ENCODE data around the gene JUND. TPM values are rescaled to one million over a fixed set of nuclear protein-coding genes. Genes with fewer than 3 reads are reported as not detected.

JUND gene
- total RNA-seq, 4 donors from 2014 or later, result 193 to 394 (median 316) TPM

DNA sequence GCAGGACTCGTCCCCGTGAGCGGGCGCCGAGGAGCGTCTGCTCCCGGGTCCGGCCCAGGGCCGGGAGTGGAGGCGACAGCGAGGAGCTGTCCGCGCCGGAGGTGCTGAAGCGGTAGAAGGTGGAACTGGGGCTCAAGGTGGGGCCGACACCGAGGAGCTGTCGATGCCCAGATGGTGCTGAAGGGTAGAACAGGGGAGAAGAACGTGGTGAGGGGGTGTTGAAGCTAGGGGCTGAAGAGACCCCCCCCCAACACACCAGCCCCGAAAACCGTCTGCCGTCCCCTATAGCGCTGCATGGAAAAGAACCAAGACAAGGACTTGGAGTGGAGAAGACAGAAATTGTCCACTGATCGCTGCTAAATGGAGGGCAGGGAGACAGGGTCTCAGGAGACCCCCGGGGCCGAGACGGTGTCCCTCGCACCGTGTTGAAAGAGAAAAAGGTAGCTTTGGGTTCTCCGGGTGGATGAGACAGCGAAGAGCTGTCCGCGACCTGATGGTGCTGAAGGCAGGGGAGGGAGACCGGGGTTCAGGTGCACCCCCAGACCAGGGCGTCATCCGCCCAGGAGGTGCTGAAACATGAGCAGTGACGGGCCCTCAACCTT is 48.1 kb downstream of the JUND start:
- TF ChIP-seq POLR2A (IDR thresholded peaks at IDR 0.05), result no peak
- TF ChIP-seq, protein P1, sequence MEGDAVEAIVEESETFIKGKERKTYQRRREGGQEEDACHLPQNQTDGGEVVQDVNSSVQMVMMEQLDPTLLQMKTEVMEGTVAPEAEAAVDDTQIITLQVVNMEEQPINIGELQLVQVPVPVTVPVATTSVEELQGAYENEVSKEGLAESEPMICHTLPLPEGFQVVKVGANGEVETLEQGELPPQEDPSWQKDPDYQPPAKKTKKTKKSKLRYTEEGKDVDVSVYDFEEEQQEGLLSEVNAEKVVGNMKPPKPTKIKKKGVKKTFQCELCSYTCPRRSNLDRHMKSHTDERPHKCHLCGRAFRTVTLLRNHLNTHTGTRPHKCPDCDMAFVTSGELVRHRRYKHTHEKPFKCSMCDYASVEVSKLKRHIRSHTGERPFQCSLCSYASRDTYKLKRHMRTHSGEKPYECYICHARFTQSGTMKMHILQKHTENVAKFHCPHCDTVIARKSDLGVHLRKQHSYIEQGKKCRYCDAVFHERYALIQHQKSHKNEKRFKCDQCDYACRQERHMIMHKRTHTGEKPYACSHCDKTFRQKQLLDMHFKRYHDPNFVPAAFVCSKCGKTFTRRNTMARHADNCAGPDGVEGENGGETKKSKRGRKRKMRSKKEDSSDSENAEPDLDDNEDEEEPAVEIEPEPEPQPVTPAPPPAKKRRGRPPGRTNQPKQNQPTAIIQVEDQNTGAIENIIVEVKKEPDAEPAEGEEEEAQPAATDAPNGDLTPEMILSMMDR (IDR thresholded peaks at IDR 0.05), result no peak
- DNase-seq, result peak; percentile 32 to 54
- Histone ChIP-seq H3K27me3 (peaks cover 10% of the 10 kb centered on the region), H3K36me3 (no peaks in the 10 kb centered on the region), H3K27ac (no peak overlapping the region), H3K4me1 (no peaks in the 10 kb centered on the region), H3K4me3 (replicated peaks in 1 of 3) (no peak overlapping the region), H3K9me3 (no peaks in the 10 kb centered on the region)
- 21 to 24% methylated on average over 22 to 34 of the region's 37 CpGs for WGBS, 2 donors
- intact Hi-C loops (cut with DNase I), result no loop called here

DNA sequence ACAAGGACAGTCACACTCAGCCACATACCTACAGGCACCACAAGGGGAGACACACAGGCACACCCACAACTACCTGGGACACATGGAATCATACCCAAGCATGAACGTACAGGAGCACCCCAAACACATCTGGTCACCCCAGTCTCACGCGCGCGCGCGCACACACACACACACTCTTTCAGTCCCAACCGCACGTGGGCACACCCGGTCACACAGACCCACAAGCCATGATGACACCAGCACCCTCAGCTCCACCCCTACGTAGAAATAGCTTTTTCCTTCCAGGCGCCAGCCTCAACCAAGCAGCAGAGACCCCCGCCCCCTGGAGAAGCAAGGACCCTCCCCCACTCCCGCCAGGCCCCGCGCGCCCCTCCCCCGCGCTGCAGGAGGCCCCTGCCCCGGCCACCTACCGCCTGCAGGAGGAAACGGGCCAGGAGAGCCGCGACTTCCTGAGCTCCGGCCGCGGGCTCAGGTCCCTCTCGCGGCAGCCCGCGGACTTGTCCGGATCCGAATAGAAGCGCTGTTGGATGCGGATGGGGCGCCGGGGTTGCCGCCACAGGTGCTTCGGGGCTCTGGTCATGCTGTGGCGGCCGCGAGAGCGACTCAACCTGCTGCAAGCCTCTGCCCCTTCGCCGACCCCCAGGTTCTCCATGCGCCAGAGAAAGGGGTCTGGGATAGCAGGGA is 48.7 kb downstream of the JUND start:
- Histone ChIP-seq H3K27ac (no peak overlapping the region), H3K4me3 (replicated peaks in 1 of 3) (no peak overlapping the region), H3K9me3 (no peaks in the 10 kb centered on the region), H3K4me1 (no peaks in the 10 kb centered on the region), H3K27me3 (peaks cover 10% of the 10 kb centered on the region), H3K36me3 (no peaks in the 10 kb centered on the region)
- WGBS, 2 donors, result 7 to 8% methylated on average over 26 to 29 of the region's 46 CpGs
- DNase-seq, result no peak
- TF ChIP-seq, protein P1 (IDR thresholded peaks at IDR 0.05), result no peak
- no peak for TF ChIP-seq POLR2A (IDR thresholded peaks at IDR 0.05)
- intact Hi-C loops (cut with DNase I), result no loop called here

DNA sequence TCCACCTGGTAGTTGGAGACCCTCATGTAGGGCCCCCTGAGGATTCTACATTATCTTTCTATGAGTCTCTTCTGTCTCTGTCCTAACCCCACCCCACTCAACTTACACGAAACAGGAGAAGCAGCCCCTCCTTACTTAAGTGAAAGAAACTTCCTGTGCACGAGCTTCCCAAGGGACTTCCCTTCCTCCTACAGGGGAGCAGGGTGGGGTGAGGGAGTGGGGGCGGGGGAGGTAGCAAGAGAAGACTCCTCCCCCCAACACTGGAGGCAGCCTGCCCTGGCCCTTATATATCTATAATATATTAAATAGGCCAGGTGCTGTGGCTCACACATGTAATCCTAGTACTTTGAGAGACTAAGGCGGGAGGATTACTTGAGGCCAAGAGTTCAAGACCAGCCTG is 49.6 kb downstream of the JUND start:
- no peak for TF ChIP-seq POLR2A (IDR thresholded peaks at IDR 0.05)
- TF ChIP-seq, protein P1 (IDR thresholded peaks at IDR 0.05), result no peak
- H3K4me1 ChIP-seq, result no peaks in the 10 kb centered on the region
- intact Hi-C loops (cut with DNase I), result no loop called here
- 33 to 38% methylated on average over 4 of the region's 4 CpGs for WGBS, 2 donors
- no peaks in the 10 kb centered on the region for H3K9me3 ChIP-seq
- H3K36me3 ChIP-seq, result no peaks in the 10 kb centered on the region
- H3K4me3 ChIP-seq (replicated peaks in 1 of 3), result no peak overlapping the region
- H3K27ac ChIP-seq, result no peak overlapping the region
- peaks cover 10% of the 10 kb centered on the region for H3K27me3 ChIP-seq
- DNase-seq, result no peak

DNA sequence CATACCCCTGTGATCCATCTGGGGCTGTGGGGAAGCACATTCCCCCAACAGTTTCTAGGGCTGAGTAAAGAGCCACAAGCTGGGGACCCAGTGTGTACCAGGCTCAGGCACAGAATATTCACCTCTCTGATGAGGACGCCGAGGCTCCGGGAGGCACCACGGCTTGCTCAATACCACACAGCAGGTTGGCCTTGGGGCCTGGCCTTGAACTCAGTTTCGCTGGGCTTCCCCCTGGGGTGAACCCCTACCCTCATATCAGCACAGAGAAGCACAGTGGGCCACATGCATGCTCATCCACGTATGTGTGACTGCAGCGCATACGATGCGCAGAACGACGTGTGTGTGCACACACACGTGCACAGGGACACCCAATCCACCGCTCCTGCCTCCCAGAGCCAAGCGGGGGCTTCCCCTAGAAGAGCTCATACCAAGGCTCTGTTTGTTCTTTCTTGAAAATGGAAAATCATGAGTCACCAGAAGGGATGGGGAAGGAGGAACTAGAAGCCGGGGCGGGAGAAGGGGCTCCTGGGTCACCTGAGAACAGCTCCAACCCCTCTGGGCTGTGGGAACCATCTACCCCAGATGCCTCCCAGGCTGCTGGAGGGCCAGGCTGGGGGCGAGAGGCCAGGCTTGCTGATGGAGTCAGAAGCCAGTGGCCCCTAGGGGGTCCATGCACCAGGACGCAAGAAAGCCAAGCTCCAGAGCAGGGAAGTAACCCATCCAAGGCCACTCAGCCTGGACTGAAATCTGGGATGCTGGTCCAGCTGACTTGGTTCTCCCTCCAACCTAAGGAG is 50.3 kb downstream of the JUND start:
- TF ChIP-seq POLR2A (IDR thresholded peaks at IDR 0.05), result no peak
- TF ChIP-seq, protein P1 (IDR thresholded peaks at IDR 0.05), result no peak
- Histone ChIP-seq H3K36me3 (no peaks in the 10 kb centered on the region), H3K27me3 (peaks cover 10% of the 10 kb centered on the region), H3K4me1 (peaks cover 0 to 4% of the 10 kb centered on the region in 2 donors), H3K27ac (no peak overlapping the region), H3K4me3 (replicated peaks in 1 of 3) (no peak overlapping the region), H3K9me3 (no peaks in the 10 kb centered on the region)
- no peak for DNase-seq
- intact Hi-C loops (cut with DNase I), result no loop called here
- 65 to 73% methylated on average over 15 of the region's 18 CpGs for WGBS, 2 donors

DNA sequence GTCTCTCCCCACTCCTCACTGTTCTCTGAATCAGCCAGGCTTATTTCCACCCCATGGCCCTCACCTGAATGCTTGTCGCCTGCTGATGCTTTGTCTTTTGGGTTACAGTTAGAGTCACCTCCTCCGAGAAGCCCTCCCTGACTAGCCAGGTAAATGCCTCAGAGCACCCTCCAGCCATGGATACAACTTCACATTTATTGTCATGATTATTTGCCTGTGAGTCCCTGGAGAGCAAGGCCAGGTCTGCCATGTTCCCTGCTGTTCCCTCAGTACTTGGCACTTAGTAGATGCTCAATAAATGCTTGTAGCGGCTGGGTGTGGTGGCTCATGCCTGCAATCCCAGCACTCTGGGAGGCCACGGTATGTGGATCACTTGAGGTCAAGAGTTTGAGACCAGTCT is 51.5 kb downstream of the JUND start:
- H3K9me3 ChIP-seq, result no peaks in the 10 kb centered on the region
- H3K27me3 ChIP-seq, result peaks cover 16% of the 10 kb centered on the region
- H3K4me3 ChIP-seq (replicated peaks in 1 of 3), result no peak overlapping the region
- no peak overlapping the region for H3K27ac ChIP-seq
- DNase-seq, result no peak
- TF ChIP-seq POLR2A (IDR thresholded peaks at IDR 0.05), result no peak
- TF ChIP-seq, protein P1 (IDR thresholded peaks at IDR 0.05), result no peak
- 74 to 88% methylated on average over 4 of the region's 4 CpGs for WGBS, 2 donors
- peaks cover 4 to 16% of the 10 kb centered on the region in 2 donors for H3K4me1 ChIP-seq
- intact Hi-C loops (cut with DNase I), result no loop called here
- H3K36me3 ChIP-seq, result no peaks in the 10 kb centered on the region
